ENCODE data around the gene HCN1.

HCN1 gene

DNA sequence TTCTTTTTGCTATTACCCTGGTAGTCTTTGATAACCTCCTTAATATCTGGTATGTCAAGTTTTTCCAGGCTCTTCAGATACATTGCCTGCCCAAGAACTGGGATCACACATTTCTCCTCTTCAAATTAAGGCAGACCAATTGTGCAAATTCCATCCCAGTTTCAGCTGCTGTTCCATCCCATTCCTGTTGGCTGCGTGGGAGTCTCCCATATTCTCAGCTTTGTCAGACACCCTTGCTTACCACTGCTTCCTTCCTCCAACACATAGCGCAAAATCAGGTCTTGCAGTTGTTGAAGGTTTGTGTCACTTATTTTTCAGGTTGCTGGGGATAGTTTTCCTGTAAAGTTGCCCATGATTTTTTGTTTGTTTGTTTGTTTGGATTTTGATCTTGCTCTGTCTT is 15.2 kb downstream of the HCN1 start:
- no peak overlapping the region for H3K4me3 ChIP-seq (ENCODE audit: low read length)
- TF ChIP-seq, protein P1, sequence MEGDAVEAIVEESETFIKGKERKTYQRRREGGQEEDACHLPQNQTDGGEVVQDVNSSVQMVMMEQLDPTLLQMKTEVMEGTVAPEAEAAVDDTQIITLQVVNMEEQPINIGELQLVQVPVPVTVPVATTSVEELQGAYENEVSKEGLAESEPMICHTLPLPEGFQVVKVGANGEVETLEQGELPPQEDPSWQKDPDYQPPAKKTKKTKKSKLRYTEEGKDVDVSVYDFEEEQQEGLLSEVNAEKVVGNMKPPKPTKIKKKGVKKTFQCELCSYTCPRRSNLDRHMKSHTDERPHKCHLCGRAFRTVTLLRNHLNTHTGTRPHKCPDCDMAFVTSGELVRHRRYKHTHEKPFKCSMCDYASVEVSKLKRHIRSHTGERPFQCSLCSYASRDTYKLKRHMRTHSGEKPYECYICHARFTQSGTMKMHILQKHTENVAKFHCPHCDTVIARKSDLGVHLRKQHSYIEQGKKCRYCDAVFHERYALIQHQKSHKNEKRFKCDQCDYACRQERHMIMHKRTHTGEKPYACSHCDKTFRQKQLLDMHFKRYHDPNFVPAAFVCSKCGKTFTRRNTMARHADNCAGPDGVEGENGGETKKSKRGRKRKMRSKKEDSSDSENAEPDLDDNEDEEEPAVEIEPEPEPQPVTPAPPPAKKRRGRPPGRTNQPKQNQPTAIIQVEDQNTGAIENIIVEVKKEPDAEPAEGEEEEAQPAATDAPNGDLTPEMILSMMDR (conservative IDR thresholded peaks at IDR 0.05; ENCODE audit: low read depth, low read length) = no peak
- DNase-seq (ENCODE audit: low read depth) = no peak

GRCh38 chr5:45677524-45677923 is 18.7 kb downstream of the HCN1 start:
- no peak overlapping the region for H3K4me3 ChIP-seq (ENCODE audit: low read length)
- TF ChIP-seq, protein P1 (conservative IDR thresholded peaks at IDR 0.05; ENCODE audit: low read depth, low read length) = no peak
- no peak for DNase-seq (ENCODE audit: low read depth)

DNA sequence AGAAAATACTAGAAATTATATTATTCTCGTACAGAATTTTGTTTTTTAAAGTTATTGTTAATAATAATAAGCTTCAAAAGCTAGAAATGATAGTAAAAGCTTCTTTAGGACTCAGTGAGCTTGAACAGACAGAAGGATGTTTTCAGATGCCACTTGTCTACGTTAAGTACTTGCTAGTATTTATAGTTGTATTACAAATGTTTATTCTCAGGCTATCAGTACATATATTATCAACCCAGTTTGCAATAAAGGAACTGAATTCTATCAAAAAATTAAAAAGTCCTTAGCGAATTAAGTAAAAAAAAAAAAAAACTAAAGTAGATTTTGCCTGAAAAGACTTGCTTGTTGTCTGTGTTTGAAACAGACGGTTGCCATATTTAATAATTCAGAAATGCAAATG is 23.9 kb downstream of the HCN1 start:
- no peak for DNase-seq (ENCODE audit: low read depth)
- H3K4me3 ChIP-seq (ENCODE audit: low read length) = no peak overlapping the region
- TF ChIP-seq, protein P1 (conservative IDR thresholded peaks at IDR 0.05; ENCODE audit: low read depth, low read length) = no peak

GRCh38 chr5:45648744-45649143 is 47.4 kb downstream of the HCN1 start:
- H3K4me3 ChIP-seq (ENCODE audit: low read length) = no peak overlapping the region
- DNase-seq (ENCODE audit: low read depth) = no peak
- TF ChIP-seq, protein P1 (conservative IDR thresholded peaks at IDR 0.05; ENCODE audit: low read depth, low read length) = no peak

- TF ChIP-seq, protein P1 (conservative IDR thresholded peaks at IDR 0.05; ENCODE audit: low read depth, low read length) = no peak
- no peak overlapping the region for H3K4me3 ChIP-seq (ENCODE audit: low read length)
- no peak for DNase-seq (ENCODE audit: low read depth)
Observed at GRCh38 chr5:45643056-45643455, 53.1 kb downstream of the HCN1 start.

DNA sequence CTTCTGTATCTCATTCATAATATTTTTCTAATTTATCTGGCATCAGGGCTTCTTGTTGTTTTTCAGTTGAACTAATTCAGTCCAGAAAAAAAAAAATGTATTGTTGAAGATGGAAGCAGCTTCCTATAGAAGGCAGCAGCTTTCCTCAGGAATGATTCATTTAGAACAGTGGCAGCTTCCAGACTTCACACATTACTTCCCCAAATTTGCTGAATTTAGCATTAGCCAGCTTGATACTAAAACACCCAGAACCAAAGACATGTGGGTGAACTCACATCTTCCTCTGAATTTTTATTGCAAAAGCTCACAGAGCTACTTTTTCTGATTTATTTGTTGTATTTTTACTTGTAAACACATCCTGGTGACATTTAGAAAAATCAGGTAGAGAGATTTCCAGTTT is 53.8 kb downstream of the HCN1 start:
- DNase-seq (ENCODE audit: low read depth) = no peak
- no peak overlapping the region for H3K4me3 ChIP-seq (ENCODE audit: low read length)
- TF ChIP-seq, protein P1 (conservative IDR thresholded peaks at IDR 0.05; ENCODE audit: low read depth, low read length) = no peak

GRCh38 chr5:45639040-45639439 is 57.1 kb downstream of the HCN1 start:
- no peak for DNase-seq (ENCODE audit: low read depth)
- TF ChIP-seq, protein P1 (conservative IDR thresholded peaks at IDR 0.05; ENCODE audit: low read depth, low read length) = peak; percentile 37
- H3K4me3 ChIP-seq (ENCODE audit: low read length) = no peak overlapping the region
